Astrocyte of the cerebellum (primary cell): Measurements from ENCODE around the gene CELF6.
"Not testable (repeated sequence)": the region's sequence is repeated elsewhere in the genome, so short reads cannot be mapped to it uniquely, and the experiment has no call there.

Experiments used
- DNase-seq: peaks from one replicate; pipeline ENCODE4 v3.0.0-alpha.2; 2011; ENCODE audit warnings: low read depth
- H3K4me3 ChIP-seq: 2 replicates; pipeline ENCODE4 v1.5.1; 2011; ENCODE audit warnings: mild to moderate bottlenecking, low read depth, low read length, moderate library complexity
- in situ Hi-C: cut with HindIII; loops from 2 replicates; pipeline ENCODE4 v1.10.0; 2017; ENCODE audit warnings: low sequenced_read_pairs
- TF ChIP-seq, protein P1 (sequence below): IDR thresholded peaks from 2 replicates; pipeline ENCODE4 v1.5.1; 2012; ENCODE audit warnings: low read length, low read depth, moderate library complexity, mild to moderate bottlenecking; ENCODE audit errors: missing control alignments

CELF6 gene

DNA sequence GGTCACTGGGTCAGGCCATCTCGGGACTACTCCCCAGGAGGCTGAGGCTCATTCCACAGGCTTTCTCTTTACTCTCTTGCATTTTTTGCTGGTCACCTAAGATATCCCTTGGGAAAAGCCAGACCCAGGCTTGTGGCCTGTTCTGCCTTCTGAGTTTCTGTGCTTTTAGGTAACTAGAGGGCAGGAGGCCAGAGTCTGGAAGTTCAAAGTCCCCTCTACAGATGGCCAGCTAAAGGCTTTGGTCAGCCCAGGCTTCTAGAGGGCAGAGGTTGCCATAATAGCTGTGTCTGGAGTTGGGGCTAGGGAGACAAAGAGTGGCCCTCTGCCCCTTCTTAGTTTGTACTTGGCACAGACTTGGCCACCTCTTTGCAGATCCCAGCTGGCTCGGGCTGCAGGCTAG, 39.2 kb downstream of the CELF6 start:
- H3K4me3 ChIP-seq = no peak overlapping the region
- DNase-seq = no peak
- in situ Hi-C loops = no loop called here
- TF ChIP-seq, protein P1, sequence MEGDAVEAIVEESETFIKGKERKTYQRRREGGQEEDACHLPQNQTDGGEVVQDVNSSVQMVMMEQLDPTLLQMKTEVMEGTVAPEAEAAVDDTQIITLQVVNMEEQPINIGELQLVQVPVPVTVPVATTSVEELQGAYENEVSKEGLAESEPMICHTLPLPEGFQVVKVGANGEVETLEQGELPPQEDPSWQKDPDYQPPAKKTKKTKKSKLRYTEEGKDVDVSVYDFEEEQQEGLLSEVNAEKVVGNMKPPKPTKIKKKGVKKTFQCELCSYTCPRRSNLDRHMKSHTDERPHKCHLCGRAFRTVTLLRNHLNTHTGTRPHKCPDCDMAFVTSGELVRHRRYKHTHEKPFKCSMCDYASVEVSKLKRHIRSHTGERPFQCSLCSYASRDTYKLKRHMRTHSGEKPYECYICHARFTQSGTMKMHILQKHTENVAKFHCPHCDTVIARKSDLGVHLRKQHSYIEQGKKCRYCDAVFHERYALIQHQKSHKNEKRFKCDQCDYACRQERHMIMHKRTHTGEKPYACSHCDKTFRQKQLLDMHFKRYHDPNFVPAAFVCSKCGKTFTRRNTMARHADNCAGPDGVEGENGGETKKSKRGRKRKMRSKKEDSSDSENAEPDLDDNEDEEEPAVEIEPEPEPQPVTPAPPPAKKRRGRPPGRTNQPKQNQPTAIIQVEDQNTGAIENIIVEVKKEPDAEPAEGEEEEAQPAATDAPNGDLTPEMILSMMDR = no peak

DNA sequence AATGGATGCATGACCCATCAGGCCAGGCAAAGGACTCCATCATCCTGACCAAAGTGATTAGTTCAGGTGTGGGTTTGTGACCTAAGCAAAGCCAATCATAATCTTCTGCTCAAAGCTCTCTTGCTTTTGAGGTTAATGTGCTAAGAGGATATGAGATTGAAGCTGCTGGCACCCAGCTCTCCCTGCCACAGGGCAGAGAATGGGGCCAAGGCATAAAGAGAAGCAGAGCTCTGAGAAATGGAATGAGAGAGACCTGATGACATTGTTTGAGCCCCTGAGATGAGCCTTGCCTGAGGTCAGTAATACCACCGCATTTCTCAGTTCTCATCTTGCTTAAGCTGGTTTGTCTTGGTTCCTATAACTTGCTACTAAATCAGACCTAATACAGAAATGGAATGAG, 41.2 kb downstream of the CELF6 start:
- H3K4me3 ChIP-seq = no peak overlapping the region
- TF ChIP-seq, protein P1 = no peak
- in situ Hi-C loops = loop anchor here (10.0 kb wide), 1 partner anchor 216 kb away; no protein-coding TSS in a partner anchor
- no peak for DNase-seq

DNA sequence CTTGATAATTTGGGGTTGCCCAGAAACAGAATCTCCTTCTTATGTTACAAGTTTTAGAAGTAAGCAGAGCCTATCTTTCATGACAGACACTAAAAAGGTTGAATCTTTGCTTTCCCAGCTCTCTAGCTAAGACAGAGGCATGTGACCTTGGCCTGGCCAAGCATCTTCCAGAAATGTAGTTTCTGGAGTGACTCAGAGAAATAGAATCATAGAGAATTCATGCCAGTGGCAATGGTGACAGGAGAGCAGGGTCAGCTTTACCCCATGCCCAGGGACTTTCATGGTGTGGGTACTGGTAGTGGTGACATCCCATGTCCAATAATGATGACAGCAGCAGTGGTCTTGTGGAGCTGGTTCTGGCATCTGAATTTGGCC, 43.6 kb downstream of the CELF6 start:
- no peak for DNase-seq
- H3K4me3 ChIP-seq = no peak overlapping the region
- TF ChIP-seq, protein P1 = no peak
- in situ Hi-C loops = loop anchor here (10.0 kb wide), 1 partner anchor 218 kb away; no protein-coding TSS in a partner anchor

DNA sequence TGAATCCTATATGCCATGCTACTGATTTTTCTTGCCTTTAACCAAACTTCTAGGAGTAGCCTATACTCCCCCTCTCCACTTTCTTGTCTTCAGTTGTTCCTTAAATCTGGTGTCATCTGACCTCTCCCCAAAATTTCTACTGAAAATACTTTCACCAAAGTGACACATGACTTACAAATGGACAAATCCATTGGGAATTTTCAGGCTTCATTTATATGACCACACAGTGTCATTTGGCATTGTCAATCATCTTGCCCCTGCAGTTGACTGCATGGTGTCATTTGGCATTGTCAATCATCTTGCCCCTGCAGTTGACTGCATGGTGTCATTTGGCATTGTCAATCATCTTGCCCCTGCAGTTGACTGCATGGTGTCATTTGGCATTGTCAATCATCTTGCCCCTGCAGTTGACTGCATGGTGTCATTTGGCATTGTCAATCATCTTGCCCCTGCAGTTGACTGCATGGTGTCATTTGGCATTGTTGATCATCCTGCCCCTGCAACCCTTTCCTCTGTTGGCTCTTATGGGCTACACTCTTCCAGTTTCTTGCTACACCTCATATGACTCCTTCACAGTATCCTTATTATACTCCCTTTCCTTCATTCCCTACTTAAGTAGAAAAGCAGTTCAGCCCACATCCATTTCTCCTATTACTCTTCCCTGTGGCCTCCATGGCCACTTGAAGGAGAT, 44.2 kb downstream of the CELF6 start:
- DNase-seq, H3K4me3 ChIP-seq: not testable (repeated sequence)
- in situ Hi-C loops = loop anchor here (10.0 kb wide), 1 partner anchor 219 kb away; no protein-coding TSS in a partner anchor

DNA sequence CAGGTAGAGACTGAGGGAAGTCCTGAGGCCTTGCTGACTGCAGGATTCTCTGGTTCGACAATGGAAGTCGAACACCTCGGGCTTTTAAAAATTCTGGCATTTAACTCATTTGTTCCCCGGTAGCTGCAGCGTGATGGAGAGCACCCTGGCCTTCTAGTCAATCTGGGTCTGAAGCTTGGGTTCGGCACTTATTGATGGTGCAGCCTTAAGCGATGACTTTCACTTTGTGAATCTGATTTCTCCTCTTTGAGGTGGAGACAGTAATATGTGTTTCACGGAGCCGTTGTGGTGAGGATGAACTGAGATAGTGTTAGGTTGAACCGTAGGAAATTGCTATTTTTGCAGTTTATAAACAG, 47.0 kb downstream of the CELF6 start:
- no peak for DNase-seq
- TF ChIP-seq, protein P1 = no peak
- peak overlapping the region; percentile 84 for H3K4me3 ChIP-seq
- in situ Hi-C loops = loop anchor here (5.0 to 10.0 kb wide), 2 partner anchors 81 to 222 kb away; no protein-coding TSS in a partner anchor

DNA sequence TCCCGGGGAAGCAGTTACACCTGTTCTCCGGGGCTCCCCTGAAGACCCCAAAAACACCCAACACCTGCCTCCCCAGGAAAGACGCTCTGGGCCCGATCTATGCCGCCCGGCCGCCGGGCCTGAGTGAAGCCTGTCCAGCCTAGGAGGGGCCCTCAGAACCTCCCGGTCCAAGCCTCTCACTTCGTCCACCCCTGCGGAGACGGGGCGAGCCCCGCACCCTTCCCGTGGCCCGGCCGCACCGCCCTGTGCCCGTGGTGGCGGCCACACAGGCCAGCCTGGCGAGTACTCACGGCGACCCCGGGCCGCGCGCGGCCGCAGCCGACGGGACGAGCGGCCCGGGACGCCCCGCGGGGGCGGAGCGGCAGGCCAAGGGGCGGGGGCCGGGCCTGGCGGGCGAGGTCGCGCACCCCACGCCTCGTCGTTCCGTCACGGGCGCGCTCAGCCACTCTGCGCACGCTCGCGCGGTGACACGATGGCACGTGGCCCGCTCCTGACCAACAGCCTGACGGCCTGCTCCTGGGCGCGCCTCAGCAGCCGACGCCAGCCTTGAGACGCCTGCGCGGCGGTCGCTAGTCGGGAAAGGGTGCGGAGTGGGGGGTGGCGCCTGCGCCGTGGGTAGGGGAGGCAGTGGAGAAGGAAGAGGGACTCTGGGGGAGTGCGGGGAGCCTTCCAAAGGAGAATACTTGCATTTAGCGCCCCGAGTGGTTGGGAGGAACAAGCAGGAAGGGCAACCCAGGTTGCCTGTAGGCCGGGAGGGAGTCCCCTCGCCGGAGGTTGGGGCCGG, 47.6 kb downstream of the CELF6 start, which contains the start of gene PARP6:
Gene PARP6, minus strand, starts transcription at position 342 of the 784 bp plus-strand sequence. CDS start 5,077 bp downstream, outside the sequence.
- TF ChIP-seq, protein P1 = peak; percentile 63
- in situ Hi-C loops = loop anchor here (5.0 to 10.0 kb wide), 2 partner anchors 80 to 222 kb away; no protein-coding TSS in a partner anchor
- peak within 1 kb of the TSS; percentile 84 for H3K4me3 ChIP-seq
- peak; percentile 88 for DNase-seq

DNA sequence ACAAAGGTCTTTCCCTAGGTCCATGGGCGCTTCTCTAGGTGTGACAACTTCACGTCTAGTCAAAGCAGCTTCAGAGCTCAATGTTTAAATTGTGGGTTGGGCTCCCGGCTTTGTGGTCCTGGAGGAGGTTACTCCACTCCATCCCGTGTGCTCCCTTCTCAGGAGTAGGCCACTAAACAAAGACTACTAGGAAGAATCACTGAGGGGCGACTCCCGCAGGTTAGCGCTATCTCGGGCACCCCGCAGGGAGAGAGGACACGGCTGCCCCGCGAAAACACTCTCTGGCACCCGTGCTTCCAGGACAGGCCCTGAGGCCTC, 48.1 kb downstream of the CELF6 start:
- DNase-seq = no peak
- in situ Hi-C loops = loop anchor here (5.0 to 10.0 kb wide), 2 partner anchors 80 to 223 kb away; no protein-coding TSS in a partner anchor

More for the DNA sequence above, 48.1 kb downstream of the CELF6 start:
- TF ChIP-seq, protein P1 = no peak
- H3K4me3 ChIP-seq = peak overlapping the region; percentile 84
